CD4-positive, alpha-beta T cell treated with Interleukin-2 at 100 ng/mL for 4 hours (primary cell): ENCODE results near the gene EPHA2.

Experiments
- DNase-seq: peaks from one replicate; pipeline ENCODE4 v3.0.0-alpha.2; 2020; ENCODE audit warnings: low spot score

The EPHA2 gene

DNA sequence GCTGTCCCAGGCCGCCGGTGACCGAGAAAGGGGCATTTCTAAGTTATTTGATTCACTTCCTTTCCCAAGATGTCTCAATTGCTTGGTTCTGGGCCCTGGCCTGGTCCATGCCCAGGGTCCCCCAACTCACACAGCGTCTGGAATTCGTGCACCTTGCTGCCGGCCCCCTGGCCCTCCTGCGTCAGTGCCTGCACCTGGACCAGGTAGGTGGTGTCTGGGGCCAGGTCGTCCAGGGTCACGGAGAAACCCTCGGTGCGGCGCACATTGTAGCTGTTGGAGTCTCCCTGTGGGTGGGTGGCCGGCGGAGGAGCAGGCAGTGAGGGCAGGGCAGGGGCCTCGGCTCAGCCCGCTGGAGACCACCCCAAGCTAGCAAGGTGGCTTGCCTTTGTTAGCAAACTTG lies 21.0 kb downstream of the EPHA2 start:
- DNase-seq = no peak

DNA sequence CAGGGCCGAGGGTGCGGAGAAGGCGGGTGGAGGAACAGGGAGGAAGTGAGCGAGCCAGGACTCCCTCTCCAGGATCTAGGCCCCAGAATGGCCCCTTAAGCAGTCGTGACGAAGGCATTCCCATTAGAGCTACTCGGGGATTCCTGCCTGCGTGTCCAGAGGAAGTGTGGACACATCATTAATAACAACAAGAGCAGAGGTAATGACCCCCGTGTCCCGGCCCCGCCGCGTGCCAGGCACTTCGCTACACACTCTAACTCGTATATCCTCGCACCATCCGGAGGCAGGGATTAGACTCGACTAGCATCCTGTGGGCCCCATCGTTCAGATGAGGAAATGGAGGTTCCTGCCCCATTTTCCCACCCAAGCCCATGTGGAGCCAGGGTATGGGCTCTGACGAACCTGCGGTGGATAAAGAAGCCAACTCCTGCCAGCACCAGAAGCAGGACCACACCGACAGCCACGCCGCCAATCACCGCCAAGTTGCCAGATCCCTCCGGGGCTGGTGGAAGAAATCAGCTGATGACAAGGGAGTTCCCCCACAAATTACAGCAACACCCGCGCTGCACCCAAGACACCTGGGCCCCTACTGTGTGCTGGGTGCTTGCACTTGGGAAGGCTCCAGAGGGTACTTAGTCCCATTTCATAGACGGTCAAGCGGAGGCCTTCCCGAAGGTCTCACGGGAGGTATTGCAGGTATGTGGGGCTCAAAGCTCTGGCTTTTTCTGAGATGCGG lies 21.6 kb downstream of the EPHA2 start:
- DNase-seq = no peak

DNA sequence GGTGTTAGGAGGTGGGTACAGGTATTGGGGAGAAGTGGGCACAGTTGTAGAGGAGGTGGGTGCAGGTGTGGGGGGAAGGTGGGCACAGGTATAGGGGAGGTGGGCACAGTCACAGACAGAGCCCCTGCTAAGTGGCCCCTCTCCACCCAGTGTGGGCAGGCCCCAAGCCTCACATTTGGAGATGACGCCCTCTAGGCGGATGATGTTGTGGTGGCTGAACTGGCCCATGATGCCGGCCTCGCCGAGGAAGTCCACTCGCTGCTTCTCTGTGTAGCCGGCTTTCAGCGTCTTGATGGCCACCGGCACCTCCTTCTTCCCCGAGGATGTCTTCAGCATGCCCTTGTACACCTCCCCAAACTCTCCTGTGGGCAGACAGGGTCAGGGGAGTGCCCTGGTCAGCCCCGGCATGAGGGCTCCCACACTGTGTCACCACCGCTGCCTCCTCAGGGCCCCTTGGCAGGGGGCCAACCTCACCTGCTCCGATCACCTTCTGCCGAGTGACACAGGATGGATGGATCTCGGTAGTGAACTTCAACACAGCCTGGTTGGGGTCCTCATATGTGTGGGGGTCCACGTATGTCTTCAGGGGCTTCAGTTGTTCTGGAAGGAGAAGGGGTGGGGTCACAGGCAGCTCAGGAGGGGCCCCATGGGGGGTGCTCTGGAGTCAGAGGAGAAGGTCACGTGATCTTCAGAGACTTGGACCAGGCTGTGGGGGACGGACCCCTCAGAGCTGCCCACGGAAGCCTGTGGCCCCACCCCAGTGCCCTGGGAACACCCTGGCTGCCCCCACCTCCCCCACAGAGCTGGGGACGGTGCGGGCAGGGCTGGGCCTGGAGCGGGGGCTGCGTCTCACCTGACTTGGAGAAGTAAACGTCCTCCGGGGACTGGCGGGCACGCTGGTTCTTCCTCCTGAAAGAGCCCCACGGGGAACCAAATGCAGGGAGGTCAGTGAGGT lies 22.6 kb downstream of the EPHA2 start:
- no peak for DNase-seq

DNA sequence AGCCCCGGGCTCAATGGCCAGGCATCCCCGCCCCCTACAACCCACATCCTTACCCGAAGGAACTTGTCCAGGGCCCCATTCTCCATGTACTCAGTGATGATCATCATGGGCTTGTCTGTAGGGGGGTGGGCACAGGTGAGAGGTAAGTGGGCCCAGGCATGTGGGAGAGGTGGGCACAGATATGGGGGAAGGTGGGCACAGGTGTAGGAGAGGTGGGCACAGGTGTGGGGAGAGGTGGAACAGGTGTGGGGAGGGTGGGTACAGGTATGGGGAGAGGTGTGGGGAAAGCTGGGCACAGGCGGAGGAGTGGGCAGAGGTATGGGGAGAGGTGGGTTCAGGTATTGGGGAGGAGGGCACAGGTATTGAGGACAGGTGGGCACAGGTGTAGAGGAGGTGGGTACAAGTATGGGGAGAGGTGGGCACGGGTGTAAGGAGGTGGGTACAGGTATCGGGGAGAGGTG lies 23.5 kb downstream of the EPHA2 start:
- DNase-seq = no peak

DNA sequence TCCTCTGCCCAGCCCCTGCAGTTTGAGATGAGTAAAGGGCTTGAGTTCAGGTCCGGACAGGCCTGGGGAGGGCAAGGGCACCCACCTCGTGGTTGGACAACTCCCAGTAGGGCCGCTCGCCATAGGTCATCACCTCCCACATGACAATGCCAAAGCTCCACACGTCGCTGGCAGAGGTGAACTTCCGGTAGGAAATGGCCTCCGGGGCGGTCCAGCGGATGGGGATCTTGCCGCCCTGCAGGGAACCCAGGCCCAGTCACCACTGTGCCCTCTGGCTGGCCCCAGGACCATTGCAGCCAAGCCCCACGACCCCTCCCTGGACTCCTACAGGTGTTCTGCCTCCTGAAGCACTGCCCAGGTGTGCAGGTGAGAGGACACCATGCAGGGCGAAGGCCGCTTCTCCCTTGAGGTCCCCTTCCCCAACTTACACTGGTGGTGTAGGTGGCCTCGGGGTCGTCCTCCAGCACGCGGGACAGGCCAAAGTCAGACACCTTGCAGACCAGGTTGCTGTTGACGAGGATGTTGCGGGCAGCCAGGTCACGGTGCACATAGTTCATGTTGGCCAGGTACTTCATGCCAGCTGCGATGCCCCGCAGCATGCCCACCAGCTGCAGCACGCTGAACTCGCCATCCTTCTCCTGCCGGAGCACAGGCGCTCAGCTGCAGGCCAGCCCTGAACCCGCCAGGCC lies 24.1 kb downstream of the EPHA2 start:
- DNase-seq = no peak

DNA sequence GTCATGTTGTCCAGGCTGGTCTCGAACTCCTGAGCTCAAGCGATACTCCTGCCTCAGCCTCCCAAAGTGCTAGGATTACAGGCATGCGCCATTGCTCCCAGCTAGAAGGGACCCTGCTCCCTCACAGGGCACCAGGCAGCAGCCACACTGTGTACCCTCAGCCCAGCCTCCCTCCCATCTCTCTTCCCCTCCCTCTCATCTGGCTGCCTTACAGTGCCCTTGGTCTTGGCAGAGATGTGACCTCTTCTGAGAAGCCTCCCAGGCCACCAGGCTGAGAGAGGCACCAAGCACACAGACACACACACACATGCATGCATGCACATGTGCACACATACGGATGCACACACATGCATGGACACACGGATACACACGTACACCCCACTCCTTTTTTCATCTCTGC lies 25.0 kb downstream of the EPHA2 start:
- no peak for DNase-seq

DNA sequence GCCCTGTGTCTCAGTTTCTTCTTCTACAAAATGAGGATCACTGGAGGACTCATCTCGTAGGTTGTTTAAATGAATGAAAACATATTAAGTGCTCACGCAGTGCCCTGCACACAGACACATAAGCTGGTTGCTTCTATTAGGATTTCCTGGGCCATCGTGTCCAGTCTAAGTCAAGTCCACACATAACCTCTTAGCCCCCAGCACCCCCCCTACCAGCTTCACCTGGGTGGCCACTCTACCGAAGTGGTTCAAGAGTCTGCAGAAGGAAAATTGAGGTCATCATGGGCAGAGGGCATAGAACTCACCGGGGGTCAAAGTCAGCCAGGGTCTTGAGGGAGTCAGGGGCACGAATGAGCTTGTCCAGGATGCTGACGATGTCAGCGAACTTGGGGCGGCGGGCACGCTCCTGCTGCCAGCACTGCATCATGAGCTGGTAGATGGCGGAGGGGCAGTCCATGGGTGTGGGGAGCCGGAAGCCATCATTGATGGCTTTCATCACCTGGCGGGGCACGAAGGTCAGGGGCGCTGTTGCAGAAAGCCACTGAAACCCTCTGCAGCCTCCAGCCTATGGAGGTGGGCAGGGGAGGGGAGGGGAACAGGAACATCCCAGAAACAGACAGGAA lies 25.8 kb downstream of the EPHA2 start:
- no peak for DNase-seq

DNA sequence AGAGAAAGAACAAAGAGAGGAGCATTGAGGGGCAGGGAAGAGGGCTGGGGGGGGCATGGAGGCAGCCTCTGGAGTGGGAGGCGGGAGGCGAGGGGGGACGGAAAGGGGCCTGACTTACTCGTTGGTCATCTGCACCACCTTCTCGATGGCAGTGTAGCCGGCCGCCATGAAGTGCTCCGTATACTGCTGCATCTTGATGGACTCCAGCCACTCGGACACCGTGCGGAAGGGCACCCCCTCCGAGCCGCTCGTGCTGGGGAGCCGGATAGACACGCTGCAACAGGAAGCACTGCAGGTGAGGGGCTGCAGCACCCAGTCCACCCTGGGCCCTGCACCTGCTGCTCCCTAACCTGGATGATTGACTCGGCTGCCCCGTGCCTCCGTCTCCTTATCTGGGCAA lies 26.6 kb downstream of the EPHA2 start:
- no peak for DNase-seq

DNA sequence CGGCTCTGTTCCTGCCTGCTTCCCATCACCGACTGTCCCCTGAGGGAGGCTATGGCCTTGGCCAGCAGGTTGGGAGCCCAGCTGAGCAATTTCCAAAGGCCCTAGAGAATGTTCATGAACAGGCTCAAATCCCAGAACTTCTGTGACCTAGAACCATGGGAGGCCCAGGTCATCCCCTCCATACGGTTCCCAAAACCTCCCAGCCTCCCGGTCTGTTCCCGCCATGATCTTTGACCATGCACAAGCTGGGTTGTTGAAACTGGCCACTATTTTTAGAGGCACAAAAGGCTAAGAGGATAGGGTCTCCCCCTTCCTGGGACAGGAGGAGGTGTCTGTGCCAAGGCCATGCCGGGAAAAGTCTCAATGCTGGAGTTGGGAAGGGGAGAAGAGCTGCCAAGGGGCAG lies 27.5 kb downstream of the EPHA2 start:
- no peak for DNase-seq

DNA sequence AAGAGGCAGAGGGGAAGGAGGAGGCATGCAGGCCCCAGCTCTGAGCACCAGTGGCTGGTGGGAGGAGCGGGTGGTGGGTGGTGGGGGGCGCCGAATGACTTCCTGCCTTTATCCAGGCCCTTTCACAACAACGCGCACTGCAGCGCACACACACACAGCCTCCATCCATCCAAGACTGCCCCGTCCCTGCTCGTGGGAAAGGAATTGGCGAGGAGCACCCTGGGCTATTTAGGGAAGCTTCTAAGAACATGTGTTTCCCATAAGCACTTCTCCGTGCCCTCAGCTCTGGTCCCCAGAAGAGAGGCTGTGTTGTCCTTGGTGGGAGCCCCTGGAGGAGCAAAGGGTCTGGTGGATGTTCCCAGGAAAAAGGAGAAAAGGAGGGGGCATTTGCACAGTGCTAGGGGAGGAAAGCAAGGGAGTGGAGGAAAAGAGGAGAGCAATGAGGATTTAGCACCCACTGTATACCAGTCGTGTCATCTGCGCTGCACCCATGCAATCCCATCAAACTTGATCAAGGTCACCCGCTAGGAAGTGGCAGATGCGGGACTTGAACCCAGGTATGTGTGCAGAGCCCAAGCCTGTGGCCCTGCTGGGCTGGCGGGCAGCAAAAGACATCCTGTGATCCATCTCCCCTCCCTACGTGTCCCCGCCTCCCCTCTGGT lies 28.1 kb downstream of the EPHA2 start:
- no peak for DNase-seq

DNA sequence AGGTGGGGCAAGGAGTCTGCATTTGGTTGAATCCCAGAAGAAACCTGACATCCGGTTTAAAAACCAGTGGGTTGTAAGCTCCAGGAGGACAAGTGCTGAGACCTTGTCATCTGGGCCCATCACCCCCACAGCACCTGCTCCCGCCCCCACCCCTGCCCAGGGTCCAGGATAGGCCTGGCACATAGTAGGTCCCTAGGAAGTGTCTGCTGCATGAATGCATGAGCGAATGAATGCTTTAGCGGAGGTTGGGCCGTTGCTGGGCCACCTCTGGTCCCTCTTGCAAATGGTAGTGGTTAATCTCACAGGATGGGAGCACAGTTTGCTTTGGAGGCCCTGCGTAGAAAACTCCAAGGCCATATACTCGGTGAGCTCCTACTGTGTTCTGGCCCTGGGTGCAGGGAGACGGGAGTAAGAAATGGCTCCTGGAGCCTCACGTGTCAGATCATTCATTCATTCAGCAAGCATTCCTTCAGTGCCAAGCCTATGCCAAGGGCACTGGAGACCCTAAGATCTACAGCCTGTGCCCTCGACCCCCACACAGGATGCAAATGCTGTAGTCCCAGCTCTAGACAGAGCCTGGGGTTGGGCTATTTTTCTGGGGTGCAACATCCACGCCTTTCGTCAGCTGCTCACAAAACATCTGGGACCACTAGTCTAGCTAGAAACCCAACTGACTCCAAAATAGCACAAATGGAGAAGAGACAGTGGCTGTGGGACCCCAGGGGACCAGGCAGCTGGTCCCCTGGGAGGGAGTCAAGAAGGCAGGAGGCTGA lies 28.9 kb downstream of the EPHA2 start:
- no peak for DNase-seq

DNA sequence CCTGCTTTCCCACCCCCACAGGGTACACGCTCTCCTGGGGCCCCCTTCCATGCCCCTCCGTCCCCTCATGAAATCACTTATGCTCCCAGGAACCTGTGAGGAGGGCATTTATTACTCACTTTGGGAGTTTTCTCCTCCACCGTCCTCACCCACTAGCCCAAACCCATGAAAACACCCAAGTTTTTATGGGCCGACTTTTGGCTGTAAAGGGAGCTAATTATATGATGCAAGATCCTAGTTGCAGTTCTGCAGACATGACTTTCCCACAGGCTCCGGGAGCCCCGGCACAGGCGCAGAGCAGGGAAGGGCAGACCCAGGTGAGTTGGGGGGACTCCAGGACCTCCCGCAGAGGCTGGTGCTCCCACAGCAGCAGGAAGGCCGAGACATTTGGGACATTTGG lies 29.7 kb downstream of the EPHA2 start:
- DNase-seq = no peak

DNA sequence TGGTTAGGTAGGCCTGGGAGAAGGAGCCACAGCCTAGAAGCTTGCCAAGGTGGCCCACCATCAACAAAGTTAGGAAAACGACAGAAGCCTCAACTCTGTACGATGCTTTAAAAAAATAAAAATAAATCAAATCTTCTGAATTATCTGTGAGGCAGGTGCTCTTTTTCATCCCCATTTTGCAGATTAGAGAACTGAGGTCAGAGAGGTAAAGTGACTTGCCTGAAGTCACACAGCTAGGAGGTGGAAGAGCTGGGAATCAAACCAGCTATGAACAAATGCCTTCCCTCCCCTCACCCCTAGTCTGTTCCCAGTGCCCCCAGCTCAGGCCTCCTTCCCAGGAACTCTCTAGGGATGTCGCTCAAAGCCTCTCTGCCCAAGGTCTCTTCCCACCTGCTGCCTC lies 30.4 kb downstream of the EPHA2 start:
- no peak for DNase-seq

DNA sequence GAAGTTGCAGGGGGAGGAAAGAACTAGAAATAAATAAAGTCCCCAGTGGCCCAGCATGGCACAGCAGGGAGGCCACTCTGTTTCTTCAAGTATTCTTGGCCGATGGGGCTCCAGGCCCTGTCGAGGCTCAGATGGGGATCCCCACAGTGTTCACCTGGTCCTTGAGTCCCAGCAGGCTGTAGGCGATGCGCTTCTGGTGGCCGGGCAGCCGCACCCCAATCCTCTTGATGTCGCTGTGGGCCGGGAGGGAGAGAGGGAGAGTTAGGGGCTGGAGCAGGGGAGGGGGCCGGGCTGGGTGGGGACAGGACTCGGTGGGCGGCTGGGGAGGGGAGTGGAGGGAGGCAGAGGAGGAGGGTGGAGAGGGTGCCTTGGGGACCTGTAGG lies 30.8 kb downstream of the EPHA2 start:
- no peak for DNase-seq

DNA sequence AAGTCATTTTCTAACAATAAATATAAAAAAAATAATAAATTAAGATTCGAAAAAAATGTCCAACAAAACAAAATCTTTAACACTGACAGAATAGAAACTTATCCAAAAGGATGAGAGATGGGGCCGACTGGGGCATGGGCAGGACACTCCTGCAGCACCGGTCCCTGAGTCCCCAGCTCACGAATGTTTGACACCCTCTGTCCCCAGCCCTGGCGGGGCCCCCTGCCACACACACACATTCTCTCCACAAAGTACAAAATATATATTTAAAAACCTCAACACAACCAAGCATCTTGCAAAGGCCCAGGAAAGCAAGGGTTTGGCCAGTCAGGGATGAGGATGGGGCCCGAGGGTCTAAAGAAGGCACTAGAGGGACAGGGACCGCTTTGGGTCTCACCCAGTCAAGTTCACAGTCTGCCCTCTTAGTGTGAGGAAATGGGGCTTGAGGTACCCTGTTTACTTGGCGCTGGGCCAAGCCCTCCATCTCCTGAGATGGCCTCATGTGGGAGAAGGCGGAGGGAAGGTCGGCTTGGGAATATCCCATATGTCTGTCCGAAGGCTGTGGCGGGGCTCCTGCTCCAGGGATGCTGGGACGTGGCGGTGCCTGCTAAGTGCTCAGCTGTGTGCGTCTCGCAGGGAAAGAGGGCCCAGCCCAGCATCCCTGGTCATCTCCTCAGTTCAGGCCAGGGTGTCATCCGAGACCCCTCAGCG lies 31.3 kb downstream of the EPHA2 start:
- no peak for DNase-seq

DNA sequence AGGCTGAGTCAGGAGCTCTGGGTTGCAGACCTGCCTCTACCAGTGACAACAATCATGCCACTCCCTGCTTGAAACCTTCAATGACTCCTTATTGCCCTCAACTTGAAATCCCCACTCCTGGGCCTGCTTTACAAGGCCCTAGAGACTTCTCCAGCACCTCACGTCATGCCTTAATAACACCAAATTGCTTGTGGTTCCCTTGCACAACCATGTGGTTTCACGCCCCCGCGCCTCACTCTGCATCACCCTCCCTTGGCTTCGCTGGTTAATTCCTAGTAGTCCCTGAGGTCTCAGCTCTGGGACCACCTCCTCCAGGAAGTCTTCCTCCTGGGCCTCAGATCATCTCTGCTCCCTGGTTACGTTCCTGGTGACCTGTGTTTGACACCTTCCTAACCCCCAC lies 33.0 kb downstream of the EPHA2 start:
- peak; percentile 48 for DNase-seq

DNA sequence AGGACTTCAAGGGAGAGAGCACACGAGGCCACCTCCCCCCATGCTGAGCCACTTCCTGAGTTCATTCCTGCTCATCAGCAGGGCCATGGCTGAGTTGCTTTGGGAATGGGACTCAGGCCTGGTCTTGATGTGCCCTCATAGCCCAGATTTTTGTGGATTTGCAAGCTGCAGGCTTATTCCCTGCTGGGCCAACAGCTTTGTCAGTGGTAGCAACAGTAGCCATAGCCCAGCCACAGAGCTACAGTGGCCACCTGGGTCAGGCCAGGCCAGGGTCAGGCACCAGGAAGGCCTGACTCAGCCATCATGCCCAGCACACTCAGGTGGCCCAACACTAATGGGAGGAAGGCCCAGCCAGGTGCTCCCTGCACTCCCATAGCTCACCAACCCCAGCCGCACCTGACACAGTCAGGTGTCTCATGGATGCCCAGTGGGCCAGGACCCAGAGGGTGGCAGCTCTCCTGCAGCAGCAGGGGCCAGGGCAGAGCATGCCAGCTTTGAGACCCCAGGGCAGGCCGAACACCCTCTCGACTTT lies 33.5 kb downstream of the EPHA2 start:
- DNase-seq = no peak

DNA sequence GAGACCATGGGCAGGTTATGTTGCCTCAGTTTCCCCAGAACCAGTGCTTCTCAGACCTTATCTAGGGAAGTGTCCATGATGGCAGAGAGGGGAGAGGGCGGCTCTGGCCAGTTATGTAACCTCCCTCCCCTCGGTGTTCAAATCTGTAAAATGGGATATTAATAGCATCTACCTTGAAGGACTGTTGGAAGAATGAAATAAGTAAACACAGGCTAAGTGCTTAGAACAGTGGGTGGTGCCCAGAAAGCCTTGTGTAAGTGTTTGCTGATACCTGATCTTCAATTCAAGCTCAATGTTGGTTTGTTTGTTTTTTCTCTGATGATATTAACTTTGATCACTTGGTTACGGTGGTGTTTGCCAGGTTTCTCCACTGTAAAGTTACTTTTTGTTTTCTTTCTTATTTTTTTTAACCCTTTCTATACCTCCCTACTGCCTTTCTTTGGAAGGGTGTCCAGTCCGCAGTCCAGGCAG lies 34.9 kb downstream of the EPHA2 start:
- DNase-seq = no peak

DNA sequence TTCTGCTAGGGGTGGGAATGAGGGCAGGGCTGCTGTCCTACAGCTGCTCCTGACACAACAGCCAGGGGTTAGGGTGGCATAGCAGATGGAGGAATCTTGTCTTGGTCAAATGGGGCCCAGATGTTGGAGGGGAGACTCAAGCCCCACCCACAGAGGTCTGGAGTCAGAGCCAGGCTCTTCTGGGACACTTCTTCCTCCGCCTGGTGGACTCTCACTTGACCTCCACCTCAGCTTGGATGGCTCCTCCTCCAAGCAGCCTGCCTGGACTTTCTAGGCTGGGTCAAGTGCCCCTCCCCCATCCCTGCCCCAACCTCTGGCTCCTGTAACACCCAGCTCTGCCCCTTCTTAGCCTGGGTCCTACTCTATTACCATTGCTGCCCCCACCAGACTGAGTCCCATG lies 35.5 kb downstream of the EPHA2 start:
- DNase-seq = no peak

DNA sequence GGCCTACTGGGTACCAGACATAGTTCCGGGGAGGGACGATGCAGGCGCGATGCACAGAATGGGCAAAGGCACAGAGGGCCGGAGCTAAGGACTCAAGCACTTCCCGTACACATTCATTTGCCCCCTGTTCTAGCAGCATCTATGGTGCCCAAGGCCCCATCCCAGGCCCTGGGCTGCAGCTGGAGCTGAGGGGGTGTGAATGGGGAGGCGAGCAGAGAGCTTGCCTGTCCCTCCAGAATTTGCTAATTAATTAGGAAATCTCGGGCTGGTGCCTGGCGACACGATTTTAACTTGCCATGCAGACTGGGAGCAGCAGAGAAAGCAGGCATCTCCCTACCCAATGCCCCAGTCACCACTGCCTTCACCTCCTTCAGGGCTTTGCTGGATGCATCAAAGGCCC lies 35.9 kb downstream of the EPHA2 start:
- DNase-seq = no peak
